HepG2 (cell line): ENCODE data around the gene TOP2A. TPM values are rescaled to one million over a fixed set of nuclear protein-coding genes. Genes with fewer than 3 reads are reported as not detected.

ENCODE experiments used
- FOXA1 ChIP-seq, 2 experiments: fragments of 450-650 bp in 1 of 2; sonication (generic) in 1 of 2; formaldehyde crosslinking in 1 of 2; IDR thresholded peaks; 2 replicates each; pipeline versions ENCODE4 v1.4.0 to v1.6.1; 2016 to 2020; ENCODE audit warnings: missing genetic modification reagents in 1 of 2
- FOXO1 ChIP-seq: sonication (generic); formaldehyde crosslinking; IDR thresholded peaks from 2 replicates; pipeline ENCODE4 v1.4.0; 2020; ENCODE audit warnings: missing genetic modification reagents
- HOXA3 ChIP-seq: sonication (generic); formaldehyde crosslinking; IDR thresholded peaks from 2 replicates; pipeline ENCODE4 v1.5.0; 2020; ENCODE audit warnings: missing genetic modification reagents
- ISX ChIP-seq: sonication (generic); formaldehyde crosslinking; conservative IDR thresholded peaks from 2 replicates; pipeline ENCODE4 v1.5.0; 2020; ENCODE audit warnings: missing genetic modification reagents
- LCORL ChIP-seq, 2 experiments: fragments of 450-650 bp in 1 of 2; sonication (generic) in 1 of 2; formaldehyde crosslinking in 1 of 2; IDR thresholded peaks; 2 replicates each; pipeline versions ENCODE4 v1.5.0 to v1.6.1; 2017 to 2020; ENCODE audit warnings: antibody characterized with exemption in 1 of 2, missing genetic modification reagents in 1 of 2
- MTA3 ChIP-seq: sonication (generic); formaldehyde crosslinking; IDR thresholded peaks from 2 replicates; pipeline ENCODE4 v1.4.0; 2020; ENCODE audit warnings: missing genetic modification reagents
- MTERF4 ChIP-seq: sonication (generic); formaldehyde crosslinking; IDR thresholded peaks from 2 replicates; pipeline ENCODE4 v1.8.0; 2023; ENCODE audit warnings: mild to moderate bottlenecking, missing genetic modification reagents
- MZF1 ChIP-seq: sonication (generic); formaldehyde crosslinking; IDR thresholded peaks from 2 replicates; pipeline ENCODE4 v1.8.1; 2023; ENCODE audit warnings: mild to moderate bottlenecking, missing genetic modification reagents, borderline replicate concordance
- NR2F6 ChIP-seq, 2 experiments: IDR thresholded peaks; 2 replicates each; pipeline ENCODE4 v1.6.1; 2016; ENCODE audit warnings: antibody characterized with exemption in 1 of 2, mild to moderate bottlenecking in 1 of 2
- PCBP2 ChIP-seq: fragments of 200-400 bp; formaldehyde crosslinking; optimal IDR thresholded peaks from 2 replicates; pipeline ENCODE3; 2018; ENCODE audit warnings: low read length, low read depth; ENCODE audit not compliant: poor library complexity, severe bottlenecking
- RARA ChIP-seq: IDR thresholded peaks from 2 replicates; pipeline ENCODE4 v1.6.1; 2016; ENCODE audit warnings: missing genetic modification reagents, missing compliant biosample characterization
- RFX3 ChIP-seq: IDR thresholded peaks from 2 replicates; pipeline ENCODE4 v1.6.1; 2016; ENCODE audit warnings: missing biosample characterization, missing genetic modification reagents
- SNAPC2 ChIP-seq: sonication (generic); formaldehyde crosslinking; IDR thresholded peaks from 2 replicates; pipeline ENCODE4 v1.8.1; 2022; ENCODE audit warnings: mild to moderate bottlenecking, missing genetic modification reagents
- TBX3 ChIP-seq: fragments of 450-650 bp; IDR thresholded peaks from 2 replicates; pipeline ENCODE4 v1.6.1; 2017; ENCODE audit warnings: antibody characterized with exemption, mild to moderate bottlenecking, inconsistent platforms, borderline replicate concordance
- ZNF543 ChIP-seq: sonication (generic); formaldehyde crosslinking; IDR thresholded peaks from 2 replicates; pipeline ENCODE4 v1.4.0; 2020; ENCODE audit warnings: mild to moderate bottlenecking, missing genetic modification reagents
- ZNF564 ChIP-seq: sonication (generic); formaldehyde crosslinking; IDR thresholded peaks from 2 replicates; pipeline ENCODE4 v1.8.1; 2023; ENCODE audit warnings: mild to moderate bottlenecking, missing genetic modification reagents
- ZNF687 ChIP-seq: sonication (generic); formaldehyde crosslinking; IDR thresholded peaks from 2 replicates; pipeline ENCODE4 v1.5.1; 2020; ENCODE audit warnings: mild to moderate bottlenecking, missing genetic modification reagents, moderate library complexity
- ZNF839 ChIP-seq: sonication (generic); formaldehyde crosslinking; IDR thresholded peaks from 2 replicates; pipeline ENCODE4 v1.4.0; 2020; ENCODE audit warnings: missing genetic modification reagents, mild to moderate bottlenecking, borderline replicate concordance
- polyA plus RNA-seq, 8 experiments: library from polyadenylated mRNA; depleted of rRNA in 3 of 8; stranded (reverse) in 7 of 8; unstranded in 1 of 8; fragments of >200 nt; fragmentation: Illumina TruSeq in 4 of 8; extraction: Trizol in 4 of 8; gene quantifications; 2 replicates each; pipeline versions ENCODE4 v1.2.1 to v1.2.3, GENCODE V29; 2011 to 2016; ENCODE audit warnings: low read depth in 4 of 8, missing spikeins in 1 of 8, mixed read lengths in 1 of 8; ENCODE audit not compliant: insufficient read depth in 1 of 8
- total RNA-seq, 5 experiments: library from RNA; depleted of rRNA; stranded (reverse); fragments of >200 nt; fragmentation: Illumina TruSeq; extraction: Trizol; gene quantifications; 2 replicates each; pipeline ENCODE4 v1.2.3, GENCODE V29; 2016; ENCODE audit warnings: low read depth in 1 of 5
- TF ChIP-seq, protein P1 (sequence below): sonication (generic); formaldehyde crosslinking; IDR thresholded peaks from 2 replicates; pipeline ENCODE4 v1.4.0; 2020; ENCODE audit warnings: mild to moderate bottlenecking, missing genetic modification reagents, borderline replicate concordance
- TF ChIP-seq, protein P2 (sequence below): sonication (generic); formaldehyde crosslinking; IDR thresholded peaks from 2 replicates; pipeline ENCODE4 v1.8.1; 2022; ENCODE audit warnings: mild to moderate bottlenecking, missing genetic modification reagents
- TF ChIP-seq, protein P3 (sequence below): sonication (generic); formaldehyde crosslinking; IDR thresholded peaks from 2 replicates; pipeline ENCODE4 v1.4.0; 2020; ENCODE audit warnings: mild to moderate bottlenecking, missing genetic modification reagents

Gene TOP2A
- total and polyA plus RNA-seq, 2 of the 13 experiments (the other 11 are each of a cell fraction or from before 2014, with no cell fraction given): 108 to 327 TPM

DNA sequence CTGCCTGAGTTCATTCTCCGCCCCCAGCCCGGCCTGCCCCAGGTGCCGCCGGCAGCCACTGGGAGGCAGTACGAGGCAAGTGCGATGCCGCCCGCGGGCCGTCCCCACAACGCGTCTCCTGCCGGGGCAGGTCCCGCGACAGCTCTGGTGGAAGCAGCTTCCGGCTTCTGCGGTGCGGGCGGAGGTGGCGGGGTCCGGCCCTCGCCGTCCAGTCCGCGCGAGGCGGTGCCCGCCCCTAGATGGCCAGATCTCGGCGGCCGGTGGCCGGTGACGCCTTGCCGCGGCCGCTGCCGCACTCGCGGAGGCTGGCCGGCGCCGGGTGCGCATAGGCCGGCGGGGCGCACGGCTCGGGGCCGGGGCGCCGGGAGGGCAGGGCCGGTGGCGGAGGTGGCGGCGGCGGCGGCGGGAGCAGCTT lies 55.0 kb downstream of the TOP2A start (continued):
- TF ChIP-seq FOXA1 (IDR thresholded peaks at IDR 0.05): no peak
- peak; percentile 27; the same call in 1 of the 2 replicates for TF ChIP-seq FOXA1 (CRISPR knock-in tag; IDR thresholded peaks at IDR 0.05)
- peak; percentile 97 for TF ChIP-seq ZNF687 (CRISPR knock-in tag)
- TF ChIP-seq, protein P1, sequence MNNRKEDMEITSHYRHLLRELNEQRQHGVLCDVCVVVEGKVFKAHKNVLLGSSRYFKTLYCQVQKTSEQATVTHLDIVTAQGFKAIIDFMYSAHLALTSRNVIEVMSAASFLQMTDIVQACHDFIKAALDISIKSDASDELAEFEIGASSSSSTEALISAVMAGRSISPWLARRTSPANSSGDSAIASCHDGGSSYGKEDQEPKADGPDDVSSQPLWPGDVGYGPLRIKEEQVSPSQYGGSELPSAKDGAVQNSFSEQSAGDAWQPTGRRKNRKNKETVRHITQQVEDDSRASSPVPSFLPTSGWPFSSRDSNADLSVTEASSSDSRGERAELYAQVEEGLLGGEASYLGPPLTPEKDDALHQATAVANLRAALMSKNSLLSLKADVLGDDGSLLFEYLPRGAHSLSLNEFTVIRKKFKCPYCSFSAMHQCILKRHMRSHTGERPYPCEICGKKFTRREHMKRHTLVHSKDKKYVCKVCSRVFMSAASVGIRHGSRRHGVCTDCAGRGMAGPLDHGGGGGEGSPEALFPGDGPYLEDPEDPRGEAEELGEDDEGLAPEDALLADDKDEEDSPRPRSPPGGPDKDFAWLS (CRISPR knock-in tag): no peak
- no peak for TF ChIP-seq LCORL (IDR thresholded peaks at IDR 0.05)
- peak; percentile 80 for TF ChIP-seq LCORL (CRISPR knock-in tag; IDR thresholded peaks at IDR 0.05)
- peak; percentile 89 for TF ChIP-seq HOXA3 (CRISPR knock-in tag)
- TF ChIP-seq TBX3: 0 out of 2 replicates have a peak, but pooled peaks have one; percentile 28
- TF ChIP-seq ISX (CRISPR knock-in tag): 0 out of 2 replicates have a peak, but pooled peaks have one; percentile 59
- peak; percentile 95 for TF ChIP-seq ZNF564 (CRISPR knock-in tag)
- TF ChIP-seq NR2F6 (IDR thresholded peaks at IDR 0.05): no peak
- TF ChIP-seq NR2F6 (CRISPR knock-in tag; IDR thresholded peaks at IDR 0.05): peak; percentile 65
- TF ChIP-seq MZF1 (CRISPR knock-in tag): no peak
- TF ChIP-seq, protein P2, sequence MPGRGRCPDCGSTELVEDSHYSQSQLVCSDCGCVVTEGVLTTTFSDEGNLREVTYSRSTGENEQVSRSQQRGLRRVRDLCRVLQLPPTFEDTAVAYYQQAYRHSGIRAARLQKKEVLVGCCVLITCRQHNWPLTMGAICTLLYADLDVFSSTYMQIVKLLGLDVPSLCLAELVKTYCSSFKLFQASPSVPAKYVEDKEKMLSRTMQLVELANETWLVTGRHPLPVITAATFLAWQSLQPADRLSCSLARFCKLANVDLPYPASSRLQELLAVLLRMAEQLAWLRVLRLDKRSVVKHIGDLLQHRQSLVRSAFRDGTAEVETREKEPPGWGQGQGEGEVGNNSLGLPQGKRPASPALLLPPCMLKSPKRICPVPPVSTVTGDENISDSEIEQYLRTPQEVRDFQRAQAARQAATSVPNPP: 0 out of 2 replicates have a peak, but pooled peaks have one; percentile 66
- TF ChIP-seq, protein P3, sequence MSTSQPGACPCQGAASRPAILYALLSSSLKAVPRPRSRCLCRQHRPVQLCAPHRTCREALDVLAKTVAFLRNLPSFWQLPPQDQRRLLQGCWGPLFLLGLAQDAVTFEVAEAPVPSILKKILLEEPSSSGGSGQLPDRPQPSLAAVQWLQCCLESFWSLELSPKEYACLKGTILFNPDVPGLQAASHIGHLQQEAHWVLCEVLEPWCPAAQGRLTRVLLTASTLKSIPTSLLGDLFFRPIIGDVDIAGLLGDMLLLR (CRISPR knock-in tag): peak; percentile 93; the same call in 1 of the 2 replicates
- TF ChIP-seq ZNF839: no peak
- TF ChIP-seq MTA3 (CRISPR knock-in tag): no peak
- TF ChIP-seq MTERF4 (CRISPR knock-in tag): 0 out of 2 replicates have a peak, but pooled peaks have one; percentile 95
- peak; percentile 49 for TF ChIP-seq FOXO1
- TF ChIP-seq PCBP2: no peak
- TF ChIP-seq RFX3 (CRISPR knock-in tag): no peak
- TF ChIP-seq RARA (CRISPR knock-in tag): 0 out of 2 replicates have a peak, but pooled peaks have one; percentile 27
- TF ChIP-seq ZNF543: peak; percentile 97
- TF ChIP-seq SNAPC2 (CRISPR knock-in tag): no peak; the same call in 1 of the 2 replicates
